HG03432 (cell line): ENCODE results near the gene INTS11.

Experiments
- ATAC-seq: cut with Tn5 transposase; IDR thresholded peaks from one replicate; pipeline ENCODE4 v1.9.1; 2021; ENCODE audit warnings: mild to moderate bottlenecking, moderate library complexity; ENCODE audit not compliant: unreplicated experiment

INTS11 gene

DNA sequence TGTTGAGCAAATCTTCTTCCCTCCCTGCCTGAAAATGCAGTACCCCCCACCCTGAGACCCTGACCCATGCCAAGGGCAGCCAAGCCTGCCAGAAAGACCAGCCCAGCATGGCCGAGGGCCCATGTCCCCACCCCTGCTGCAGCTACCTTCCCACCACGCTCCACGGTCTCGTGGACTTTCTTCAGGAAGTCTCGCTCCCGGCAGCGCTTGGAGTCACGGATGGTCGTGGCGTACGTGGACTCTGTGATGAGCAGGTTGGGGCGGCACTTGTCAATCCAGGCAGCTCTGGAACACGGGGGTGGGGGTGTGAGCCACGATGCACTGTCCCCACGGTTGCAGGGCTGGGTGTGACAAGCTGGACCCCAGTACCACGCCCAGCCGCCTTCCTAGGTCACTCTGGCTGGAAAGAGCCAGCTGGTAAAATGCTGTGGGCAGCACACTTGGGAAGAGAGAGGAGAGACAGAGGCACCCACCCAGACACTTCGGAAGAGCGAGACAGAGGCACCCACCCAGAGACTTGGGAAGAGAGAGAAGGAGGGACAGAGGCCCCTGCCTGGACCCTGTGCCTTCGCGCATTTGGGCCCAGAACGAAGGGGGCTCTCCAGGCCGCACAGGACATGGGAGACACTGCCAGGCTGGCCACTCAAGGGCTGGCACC, 9.7 kb downstream of the INTS11 start:
- ATAC-seq = no peak

DNA sequence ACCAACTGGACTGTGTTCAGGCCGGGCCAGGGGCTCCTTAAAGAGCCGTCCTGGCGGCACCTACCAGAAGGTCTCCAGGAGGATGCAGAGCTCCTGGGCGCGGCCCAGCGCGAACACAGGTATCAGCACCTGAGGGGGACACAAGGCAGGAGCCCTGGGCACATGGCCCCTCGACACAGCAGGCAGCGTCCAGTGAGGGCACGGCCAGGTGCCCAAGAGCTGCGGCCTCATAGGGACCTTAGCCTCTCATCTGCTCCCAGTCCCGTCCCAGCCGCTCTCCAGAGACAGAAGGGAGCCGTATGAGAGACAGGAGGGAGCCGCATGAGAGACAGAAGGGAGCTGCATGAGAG, 10.2 kb downstream of the INTS11 start:
- ATAC-seq = no peak

DNA sequence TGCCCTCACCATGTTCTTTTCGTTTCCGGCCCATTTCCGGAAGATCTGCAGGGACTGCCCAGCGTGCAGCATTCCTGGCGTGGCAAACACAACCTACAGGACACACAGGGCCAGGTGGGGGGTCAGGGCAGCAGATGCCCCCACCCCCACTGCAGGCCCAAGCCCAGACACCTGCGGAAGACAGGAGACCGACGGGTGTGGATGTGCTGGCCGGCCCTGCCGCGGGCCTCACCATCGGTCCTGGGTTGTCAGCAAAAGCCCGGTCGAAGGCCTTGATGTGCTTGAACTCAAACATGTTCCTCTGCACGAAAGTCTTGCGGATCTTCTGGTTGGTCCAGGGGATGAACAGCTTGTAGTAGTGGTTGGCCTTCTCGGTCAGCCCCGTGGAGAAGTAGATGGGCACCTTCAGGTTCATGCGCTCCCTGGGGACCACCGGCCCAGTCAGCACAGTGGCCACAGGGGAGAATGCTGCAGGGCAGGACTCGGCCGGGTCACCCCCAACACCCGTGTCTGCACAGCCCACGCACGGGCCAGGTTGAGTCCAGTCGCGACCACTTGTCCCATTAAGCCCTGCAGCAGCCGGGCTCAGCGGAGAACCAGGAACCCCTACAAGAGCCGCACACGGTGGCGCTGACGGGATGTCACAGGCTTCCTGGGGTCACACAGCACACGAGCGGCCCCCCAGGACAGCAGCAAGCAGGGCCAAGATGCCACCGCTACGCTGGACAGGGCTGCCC, 10.8 kb downstream of the INTS11 start:
- ATAC-seq = no peak

DNA sequence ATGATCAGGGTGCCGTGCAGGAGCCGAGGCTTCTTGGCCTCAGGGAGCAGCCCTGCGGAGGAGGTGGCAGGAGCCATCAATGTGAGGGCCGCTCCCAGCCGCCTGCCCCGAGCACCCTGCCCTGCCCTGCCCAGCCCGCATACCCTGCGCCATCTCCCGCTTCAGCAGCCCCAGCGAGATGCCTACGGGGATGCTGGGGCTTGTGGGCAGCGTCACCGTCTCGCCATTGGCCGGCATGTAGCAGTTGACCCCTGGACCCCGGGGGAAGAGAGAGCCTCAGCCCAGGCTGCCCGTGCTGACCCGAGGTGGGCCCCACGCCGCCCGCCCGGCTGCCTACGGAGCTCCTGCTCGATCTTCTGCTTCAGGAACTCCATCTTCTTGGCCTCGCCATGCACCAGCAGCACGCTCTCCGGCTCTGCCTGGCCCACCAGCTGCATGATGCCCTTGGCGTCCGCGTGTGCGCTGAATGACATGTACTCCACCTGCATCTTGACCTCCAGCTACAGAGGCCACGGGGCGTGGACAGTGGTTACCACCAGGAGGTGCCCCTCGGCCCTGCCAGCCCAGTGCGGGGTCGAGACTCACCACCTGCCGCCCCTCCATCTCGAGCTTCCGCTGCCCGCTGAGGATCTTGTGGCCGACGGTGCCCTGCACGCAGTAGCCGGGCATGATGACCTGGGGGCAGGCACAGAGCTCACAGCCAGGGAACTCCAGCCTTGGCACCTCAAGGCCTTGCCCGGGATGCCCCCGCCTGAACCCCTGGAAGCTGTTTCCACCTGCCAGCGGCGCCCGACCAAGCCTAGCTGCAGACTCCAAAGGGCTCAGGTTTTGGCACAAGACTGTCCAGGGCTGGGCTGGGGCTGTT, 11.8 kb downstream of the INTS11 start:
- no peak for ATAC-seq

DNA sequence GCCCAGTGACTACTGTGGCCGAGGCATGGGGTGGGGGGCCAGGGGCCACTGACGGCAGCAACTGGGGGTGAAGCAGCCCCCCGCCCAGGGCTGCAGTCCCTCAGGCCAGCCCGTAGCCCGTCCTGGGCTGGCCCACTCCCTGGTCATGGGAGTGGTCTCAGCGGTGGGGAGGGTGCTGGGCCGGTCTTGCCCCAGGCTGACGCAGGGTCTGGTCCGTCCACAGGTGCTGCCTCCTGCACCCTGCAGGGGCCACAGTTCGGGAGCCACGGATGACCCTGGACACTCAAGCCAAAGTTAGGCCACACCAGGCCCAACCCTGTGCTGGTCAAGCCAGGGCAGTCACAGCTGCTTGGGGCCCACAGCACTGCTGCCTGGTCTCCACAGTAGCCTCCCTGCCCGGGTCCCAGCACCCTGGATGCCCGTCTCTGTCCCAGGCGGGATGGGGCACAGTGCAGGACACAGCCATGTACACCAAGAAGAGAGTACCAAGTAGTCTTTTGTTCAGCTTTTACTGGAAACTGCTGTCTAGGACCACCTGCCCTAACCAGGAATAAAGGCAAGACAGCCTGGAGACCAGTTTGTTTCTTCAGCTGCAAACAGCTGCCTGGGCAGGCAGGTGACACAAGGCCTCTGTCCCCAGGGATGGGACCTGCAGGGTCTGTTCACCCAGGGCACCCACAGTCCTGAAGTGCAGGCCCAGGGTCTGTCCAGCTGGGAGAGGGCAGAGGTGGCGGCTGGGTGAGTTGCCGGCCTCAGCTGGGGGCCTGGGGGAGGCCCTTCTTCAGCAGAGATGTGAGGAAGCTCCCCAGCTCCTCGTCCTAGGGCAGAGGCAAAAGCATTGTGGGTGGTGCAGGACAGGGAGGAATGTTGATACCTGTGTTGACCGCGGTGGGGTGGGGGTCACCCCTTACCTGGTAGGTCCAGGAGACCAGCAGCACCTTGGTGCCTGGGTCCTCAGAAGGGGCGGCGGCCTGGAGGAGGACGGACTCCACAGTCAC, 13.1 kb downstream of the INTS11 start:
- ATAC-seq = no peak

DNA sequence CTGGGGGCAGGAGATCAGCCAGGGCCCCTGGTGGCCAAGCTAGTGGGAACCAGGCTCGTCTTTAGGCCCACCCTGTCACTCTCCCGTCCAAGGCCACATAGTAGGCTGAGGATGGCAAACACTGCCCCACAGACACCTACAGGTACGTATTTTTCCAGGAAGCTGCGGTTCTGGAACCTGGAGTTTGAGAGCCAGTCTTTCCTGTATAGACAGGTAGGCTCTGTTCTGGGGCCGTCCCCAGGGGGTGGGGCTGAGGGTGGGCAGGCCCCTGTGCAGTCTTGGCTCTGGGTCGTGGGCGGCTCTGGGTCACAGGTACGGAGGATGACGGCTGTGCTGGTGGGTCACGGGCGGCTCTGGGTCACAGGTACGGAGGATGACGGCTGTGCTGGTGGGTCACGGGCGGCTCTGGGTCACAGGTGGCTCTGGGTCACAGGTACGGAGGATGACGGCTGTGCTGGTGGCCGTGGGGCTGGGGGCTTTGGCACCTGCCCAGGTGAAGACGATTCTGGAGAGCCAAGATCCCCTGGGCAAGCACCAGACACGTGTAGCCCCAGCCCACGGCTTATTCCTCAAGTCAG, 13.9 kb downstream of the INTS11 start:
- no peak for ATAC-seq

DNA sequence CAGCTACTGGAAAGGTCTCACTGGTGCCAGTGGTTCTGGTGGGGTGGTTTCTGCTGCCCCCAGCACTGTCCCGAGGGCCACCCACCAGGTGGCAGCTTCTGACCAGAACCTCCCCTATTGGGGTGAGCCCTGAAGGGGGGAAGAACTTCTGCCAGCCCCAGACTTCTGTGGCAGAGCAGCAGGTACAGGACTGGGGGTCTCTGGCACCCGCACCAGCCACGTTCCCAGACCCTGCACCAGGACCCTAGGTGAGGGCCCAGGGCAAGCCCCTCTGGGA, 14.4 kb downstream of the INTS11 start:
- ATAC-seq = no peak

DNA sequence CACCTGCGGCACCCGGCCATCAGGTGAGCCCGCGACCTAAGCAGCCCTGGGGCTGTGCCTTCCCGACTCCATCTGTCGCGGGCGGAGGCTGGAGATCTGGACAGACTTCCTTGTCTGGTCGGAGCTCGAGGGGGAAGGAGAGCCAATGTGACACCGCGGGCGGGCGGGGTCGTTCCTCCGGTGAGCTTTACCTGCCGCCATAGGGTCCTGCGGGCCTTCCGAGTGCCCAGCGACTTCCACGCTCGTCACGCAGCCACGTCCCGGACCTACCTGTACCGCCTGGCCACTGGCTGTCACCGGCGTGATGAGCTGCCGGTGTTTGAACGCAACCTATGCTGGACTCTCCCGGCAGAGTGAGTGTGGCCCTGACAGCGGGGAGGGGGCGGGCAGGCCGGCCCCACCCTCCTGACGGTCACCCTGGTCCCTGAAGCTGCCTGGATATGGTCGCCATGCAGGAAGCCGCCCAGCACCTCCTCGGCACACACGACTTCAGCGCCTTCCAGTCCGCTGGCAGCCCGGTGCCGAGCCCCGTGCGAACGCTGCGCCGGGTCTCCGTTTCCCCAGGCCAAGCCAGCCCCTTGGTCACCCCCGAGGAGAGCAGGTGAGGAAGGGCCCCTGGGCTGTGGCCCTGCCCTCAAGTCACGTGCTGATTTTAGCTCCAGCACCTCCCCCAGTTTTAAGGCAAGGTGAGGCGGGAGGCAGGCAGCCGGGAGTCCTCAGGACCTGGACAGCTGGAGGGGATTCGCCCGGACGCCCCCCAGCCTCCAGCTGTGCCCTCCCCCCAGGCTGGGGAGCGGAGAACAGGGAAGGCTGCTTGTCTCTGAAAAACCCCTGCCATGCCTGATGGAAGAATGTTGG, 15.0 kb downstream of the INTS11 start:
- ATAC-seq = no peak

DNA sequence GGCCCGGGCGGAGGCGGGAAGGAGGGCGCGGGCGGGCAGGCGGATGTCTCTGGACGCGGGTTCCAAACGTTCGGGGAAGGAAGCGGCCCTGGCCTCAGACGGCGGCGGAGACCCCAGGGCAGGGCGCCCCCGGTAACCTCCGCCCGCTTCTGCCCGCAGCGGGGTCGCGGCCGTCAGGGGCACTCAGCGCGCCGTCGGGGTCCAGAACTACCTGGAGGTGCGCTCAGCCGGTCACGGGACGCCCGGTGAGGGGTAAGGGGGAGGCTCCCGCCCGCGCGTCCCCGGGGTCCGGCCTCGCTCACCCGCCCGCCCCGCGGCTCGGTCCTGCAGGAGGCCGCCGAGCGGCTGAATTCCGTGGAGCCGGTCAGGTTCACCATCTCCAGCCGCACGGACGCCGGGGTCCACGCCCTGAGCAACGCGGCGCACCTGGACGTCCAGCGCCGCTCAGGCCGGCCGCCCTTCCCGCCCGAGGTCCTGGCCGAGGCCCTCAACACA, 15.7 kb downstream of the INTS11 start:
- peak; percentile 4 for ATAC-seq

DNA sequence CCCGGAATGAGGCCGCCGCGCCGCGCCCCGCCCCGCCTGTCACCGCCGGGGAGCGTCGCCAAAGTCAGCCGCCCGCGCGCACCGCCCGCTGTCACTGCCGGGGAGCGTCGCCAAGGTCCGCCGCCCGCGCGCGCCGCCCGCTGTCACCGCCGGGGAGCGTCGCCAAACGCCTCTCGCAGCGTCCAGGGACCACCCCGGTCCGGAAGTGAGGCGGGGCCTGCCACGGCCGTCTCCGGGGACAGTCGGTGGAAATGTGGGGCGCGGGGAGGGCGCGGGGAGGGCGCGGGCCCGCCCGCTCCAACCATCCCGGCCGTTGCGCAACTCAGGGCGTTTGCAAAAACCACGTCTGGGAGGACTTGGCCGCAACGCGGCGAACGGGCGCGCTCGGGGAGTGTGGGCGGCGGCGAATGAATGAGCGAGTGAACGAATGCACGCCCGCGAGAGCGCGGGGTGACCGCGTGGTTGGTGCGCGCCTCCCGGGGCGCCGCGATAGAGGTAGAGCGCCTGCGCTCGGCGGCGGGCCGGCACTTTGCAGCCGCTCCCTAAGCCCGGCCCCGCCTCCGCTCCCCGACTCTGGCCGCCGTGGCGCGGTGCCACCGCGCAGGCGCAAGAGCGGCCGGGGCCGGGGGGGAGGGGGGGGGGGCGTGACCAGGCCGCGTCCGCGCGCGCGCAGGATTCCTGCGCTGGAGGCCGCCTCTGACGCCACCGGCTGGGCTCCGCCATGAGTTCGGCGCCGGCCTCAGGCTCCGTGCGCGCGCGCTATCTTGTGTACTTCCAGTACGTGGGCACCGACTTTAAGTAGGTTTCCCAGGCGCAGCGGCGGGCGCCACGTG, 16.3 kb downstream of the INTS11 start, which contains the start of the genes ACAP3 and PUSL1:
ACAP3 (minus strand) TSS at position 8 of the 833 bp plus-strand sequence. CDS start 115 bp downstream, outside the sequence.
PUSL1 (plus strand) TSS at position 675 of the 833 bp plus-strand sequence; CDS start at position 722, 47 bp downstream.
- peak; percentile 58 for ATAC-seq

DNA sequence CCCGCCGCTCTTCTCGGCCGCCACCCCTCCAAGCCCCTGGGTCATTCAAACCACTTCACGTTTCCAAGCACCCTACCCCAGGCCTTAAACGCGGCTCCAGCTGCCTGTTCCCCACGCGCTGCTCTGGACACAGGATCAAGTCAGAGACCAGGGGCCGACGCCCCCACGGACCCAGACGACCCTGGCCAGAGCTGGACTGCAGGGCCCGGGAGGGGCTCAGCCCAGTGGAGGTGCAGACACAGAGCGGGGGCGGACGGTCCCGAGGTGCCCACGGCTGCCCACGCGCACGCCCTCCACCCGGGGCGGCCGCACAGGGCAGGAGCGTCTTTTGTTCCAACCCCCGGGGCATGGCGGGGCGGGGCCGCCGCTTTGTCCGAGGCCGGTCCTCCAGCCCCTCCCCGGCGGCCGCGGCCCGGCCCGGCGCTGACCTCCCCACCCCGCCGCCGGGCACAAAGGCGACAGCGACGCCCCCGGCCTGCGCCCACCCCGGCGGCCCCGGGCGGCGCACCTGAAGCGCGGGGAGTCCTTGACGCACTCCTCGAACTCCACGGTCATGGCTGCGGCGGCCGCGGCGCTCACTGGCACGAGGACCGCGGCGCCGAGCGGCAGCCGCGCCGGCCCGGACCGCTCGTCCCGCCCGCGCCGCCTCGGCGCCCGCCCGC, 17.1 kb downstream of the INTS11 start:
- ATAC-seq = peak; percentile 4

DNA sequence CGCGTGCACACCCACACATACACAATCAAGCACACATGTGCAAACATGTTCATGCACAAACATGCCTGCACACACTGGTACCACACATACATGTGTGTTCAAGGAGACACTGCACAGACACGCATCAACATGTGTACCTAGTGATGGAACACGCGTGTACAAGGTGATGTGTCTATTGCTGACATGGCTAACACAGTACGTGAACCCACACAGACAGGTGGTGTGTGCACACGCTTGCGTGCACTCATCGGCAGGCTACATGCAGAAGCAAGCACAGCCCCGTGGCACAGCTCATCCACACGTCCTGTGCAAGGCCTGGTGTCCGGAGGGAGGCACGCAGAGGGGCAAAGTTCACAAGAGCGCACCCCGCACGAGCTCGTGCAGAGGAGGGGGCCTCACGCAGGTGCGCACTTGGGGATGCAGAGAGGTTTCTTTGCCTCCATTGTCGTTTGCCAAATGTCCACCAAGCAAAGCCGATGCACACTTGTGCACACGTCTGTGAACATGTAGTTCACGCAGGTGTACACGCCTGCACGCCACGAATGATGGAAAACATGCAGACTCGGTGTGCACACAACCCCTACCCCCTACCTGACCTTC, 17.7 kb downstream of the INTS11 start:
- ATAC-seq = no peak

DNA sequence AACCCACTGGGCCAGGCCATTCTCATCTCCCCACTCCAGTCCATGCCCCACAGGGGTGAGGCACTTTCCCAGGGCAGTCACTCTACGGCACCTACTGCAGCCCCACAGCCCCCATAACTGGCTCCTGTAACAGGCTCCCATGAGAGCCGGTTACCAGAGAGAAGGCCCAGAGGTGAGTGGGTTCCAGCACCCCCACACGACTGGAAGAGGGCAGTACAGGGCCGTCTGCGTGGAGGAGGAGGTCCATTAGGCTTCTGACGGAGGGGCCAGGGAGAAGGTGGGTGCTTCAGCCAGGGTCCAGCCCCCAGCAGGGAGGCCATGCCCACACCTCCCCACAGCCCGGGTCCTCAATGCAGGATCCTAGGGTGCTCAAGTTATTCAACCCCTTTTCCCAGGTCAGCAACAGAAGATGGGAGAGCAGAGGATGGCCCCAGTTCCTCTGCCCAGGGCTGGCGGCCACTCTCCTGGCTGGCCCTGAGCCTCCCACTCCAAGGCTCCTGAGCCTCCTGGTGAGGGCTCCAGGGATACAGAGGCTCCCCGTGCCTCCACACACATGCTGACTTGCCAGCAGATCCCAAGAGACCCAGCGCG, 18.3 kb downstream of the INTS11 start:
- no peak for ATAC-seq

DNA sequence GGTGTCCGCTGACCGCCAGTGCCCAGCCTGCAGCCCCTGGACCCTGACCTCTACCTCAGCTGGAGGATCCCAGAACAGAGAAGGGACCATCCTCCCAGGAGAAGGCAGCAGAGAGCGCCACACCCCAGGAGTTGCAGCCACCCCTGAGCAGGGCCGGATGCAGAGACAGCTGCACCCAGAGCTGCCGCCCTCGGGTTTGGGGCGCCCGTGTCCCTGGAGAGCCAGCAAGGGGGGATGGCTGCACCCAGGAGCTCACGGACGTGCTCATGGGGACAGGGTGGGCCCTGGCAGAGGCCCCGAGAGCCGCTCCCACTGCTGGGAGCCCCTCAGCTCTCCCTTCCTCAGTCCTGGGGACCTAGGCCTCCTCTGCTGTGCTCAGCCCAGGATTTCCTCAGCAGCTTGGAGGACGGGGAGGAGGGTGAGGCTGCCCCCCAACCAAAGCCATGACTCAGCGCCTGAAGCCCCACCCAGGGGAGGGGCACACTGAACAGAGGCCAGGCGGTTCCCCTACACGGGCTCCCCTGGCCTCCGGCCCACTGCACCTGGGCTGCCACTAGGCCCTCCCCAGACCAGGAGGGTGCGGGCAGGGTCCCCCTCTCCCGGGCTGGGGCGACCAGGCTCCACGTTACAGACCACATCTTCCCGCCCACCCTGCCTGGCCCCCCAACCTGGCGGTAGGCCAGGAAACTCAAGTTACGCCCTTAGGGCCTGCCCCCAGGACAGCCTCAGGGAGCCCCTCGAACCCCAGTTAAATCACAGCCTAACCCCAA, 19.0 kb downstream of the INTS11 start:
- peak; percentile 6 for ATAC-seq

DNA sequence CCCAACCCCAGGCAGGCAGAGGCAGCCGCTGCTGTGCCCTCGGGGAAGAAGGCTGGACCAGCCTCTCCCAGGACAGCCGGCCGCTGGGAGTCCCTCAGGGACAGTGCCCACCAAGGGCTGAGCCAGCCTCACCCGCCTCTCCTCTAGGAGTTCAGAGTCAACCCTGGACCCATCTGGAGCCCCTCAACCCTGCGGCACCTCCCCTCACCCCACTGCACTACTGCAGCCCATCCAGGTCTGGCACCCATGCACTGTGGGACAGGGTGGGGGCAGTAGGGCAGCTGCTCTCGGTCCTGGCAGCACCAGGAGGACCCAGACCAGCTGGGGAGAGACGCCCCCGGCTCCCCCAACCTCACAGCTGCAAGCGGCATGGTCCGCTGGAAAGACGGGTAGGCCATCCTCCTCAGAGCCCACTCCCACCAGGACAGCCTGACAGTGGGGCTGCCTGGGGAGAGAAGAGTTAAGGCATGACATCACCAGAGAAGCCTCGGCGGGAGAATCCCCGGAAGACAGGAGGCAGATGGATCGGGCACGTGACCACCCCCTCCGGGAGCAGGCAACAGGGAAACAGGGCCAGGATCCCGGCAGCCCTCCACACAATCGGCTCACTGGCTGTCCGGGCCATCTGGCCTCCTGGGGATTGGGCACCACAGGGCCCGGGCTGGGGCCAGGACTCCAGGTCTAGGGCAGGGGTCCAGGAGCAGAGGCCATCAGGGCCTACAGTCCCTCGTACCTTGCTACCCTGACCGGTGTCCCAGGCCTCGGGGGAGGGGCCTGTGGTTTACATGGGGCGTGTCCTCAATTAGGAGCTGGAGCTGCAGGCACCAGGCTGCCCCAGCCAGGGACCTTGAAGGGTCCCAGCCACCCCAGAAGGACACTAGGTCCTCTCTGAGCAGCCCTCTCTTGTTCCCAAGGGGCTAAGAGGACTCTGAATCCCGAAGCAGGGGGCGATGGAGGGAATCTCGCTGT, 19.8 kb downstream of the INTS11 start:
- no peak for ATAC-seq
